OCI-LY7 (cell line): ENCODE results near the gene ZNF587B. TPM values are rescaled to one million over a fixed set of nuclear protein-coding genes. Genes with fewer than 3 reads are reported as not detected.
"Not testable (repeated sequence)": the region's sequence is repeated elsewhere in the genome, so short reads cannot be mapped to it uniquely, and the experiment has no call there.

Experiments
- BruUV-seq: library from RNA; stranded (reverse); fragments of 400-500 nt; replicated peaks from 2 replicates; lab custom pipeline; 2021; lab: Mats Ljungman, UMichigan
- CTCF ChIA-PET: fragments of 300-600 bp; sonication (Branson Sonifier 250); formaldehyde crosslinking; loops from one replicate; lab custom pipeline; 2022; ENCODE audit warnings: antibody characterized with exemption; ENCODE audit not compliant: unreplicated experiment; lab: Charles Lee
- POLR2A ChIA-PET: fragments of 300-600 bp; sonication (Branson Sonifier 250); formaldehyde crosslinking; loops from one replicate; lab custom pipeline; 2022; ENCODE audit warnings: antibody characterized with exemption; lab: Charles Lee
- DNase-seq: peaks from one replicate; pipeline ENCODE4 v3.0.0-alpha.2; 2015; ENCODE audit warnings: low spot score
- H2AFZ ChIP-seq: fragments of 200-600 bp; sonication (generic), shearing (Covaris generic); 2 replicates; pipeline ENCODE4 v1.6.1; 2014; ENCODE audit warnings: mild to moderate bottlenecking, antibody characterized with exemption, low read length, moderate library complexity
- H3K27ac ChIP-seq: fragments of 200-600 bp; sonication (generic); 2 replicates; pipeline ENCODE4 v1.5.1; 2014; ENCODE audit warnings: mixed run types, low read depth, mild to moderate bottlenecking, moderate library complexity, low read length, inconsistent platforms; ENCODE audit not compliant: poor library complexity, severe bottlenecking
- H3K36me3 ChIP-seq: fragments of 200-600 bp; sonication (generic); 2 replicates; pipeline ENCODE4 v1.6.1; 2014; ENCODE audit warnings: mild to moderate bottlenecking, antibody characterized with exemption, low read length, moderate library complexity, mixed read lengths; ENCODE audit not compliant: insufficient read depth
- H3K4me1 ChIP-seq: fragments of 200-600 bp; sonication (generic); 2 replicates; pipeline ENCODE4 v1.5.1; 2014; ENCODE audit warnings: mild to moderate bottlenecking, low read length; ENCODE audit not compliant: insufficient read depth, poor library complexity, severe bottlenecking
- H3K4me2 ChIP-seq: fragments of 200-600 bp; sonication (generic); 2 replicates; pipeline ENCODE4 v1.6.1; 2014; ENCODE audit warnings: mild to moderate bottlenecking, low read length
- H3K4me3 ChIP-seq: fragments of 200-600 bp; sonication (generic); 2 replicates; pipeline ENCODE4 v1.5.1; 2014; ENCODE audit warnings: mild to moderate bottlenecking, low read depth, low read length; ENCODE audit not compliant: poor library complexity, severe bottlenecking
- H3K79me2 ChIP-seq: fragments of 200-600 bp; sonication (generic); 2 replicates; pipeline ENCODE4 v1.6.1; 2016; ENCODE audit warnings: low read depth, mild to moderate bottlenecking, low read length, moderate library complexity, mixed read lengths; ENCODE audit not compliant: insufficient read depth
- H3K9me2 ChIP-seq: fragments of 200-600 bp; sonication (generic); 2 replicates; pipeline ENCODE4 v1.6.1; 2016; ENCODE audit warnings: mild to moderate bottlenecking, low read length, mixed read lengths; ENCODE audit not compliant: insufficient read depth
- H3K9me3 ChIP-seq: fragments of 200-600 bp; sonication (generic); 2 replicates; pipeline ENCODE4 v1.6.1; 2014; ENCODE audit warnings: mild to moderate bottlenecking, mixed run types, low read length, mixed read lengths
- H4K20me1 ChIP-seq: fragments of 200-600 bp; sonication (generic); 2 replicates; pipeline ENCODE4 v1.6.1; 2014; ENCODE audit warnings: mild to moderate bottlenecking, antibody characterized with exemption, low read length, moderate library complexity, mixed read lengths; ENCODE audit not compliant: insufficient read depth
- EZH2phosphoT487 ChIP-seq: fragments of 200-600 bp; sonication (generic); IDR thresholded peaks from 2 replicates; pipeline ENCODE4 v1.6.1; 2018; ENCODE audit warnings: low read depth, borderline replicate concordance, mild to moderate bottlenecking, mixed run types, antibody characterized with exemption, low read length, moderate library complexity, mixed read lengths
- intact Hi-C: fragments of 100-400 bp; cut with micrococcal nuclease; formaldehyde crosslinking; loops from one replicate; pipeline ENCODE4 v1.10.0; 2022; ENCODE audit not compliant: unreplicated experiment
- total RNA-seq, 2 experiments: library from RNA; depleted of rRNA in 1 of 2; stranded (reverse); fragments of >200 nt in 1 of 2; shearing (Covaris generic) in 1 of 2; gene quantifications; 2 replicates each; pipeline ENCODE4 v1.2.3, GENCODE V29; 2014 to 2022
- TF ChIP-seq, protein P1 (sequence below): fragments of 200-600 bp; sonication (generic); conservative IDR thresholded peaks from 2 replicates; pipeline ENCODE4 v1.5.1; 2014; ENCODE audit warnings: mild to moderate bottlenecking, antibody characterized with exemption, low read length, moderate library complexity, mixed read lengths

The ZNF587B gene
- total RNA-seq, 2 experiments from 2014 or later, result 20.2 to 25.8 TPM

DNA sequence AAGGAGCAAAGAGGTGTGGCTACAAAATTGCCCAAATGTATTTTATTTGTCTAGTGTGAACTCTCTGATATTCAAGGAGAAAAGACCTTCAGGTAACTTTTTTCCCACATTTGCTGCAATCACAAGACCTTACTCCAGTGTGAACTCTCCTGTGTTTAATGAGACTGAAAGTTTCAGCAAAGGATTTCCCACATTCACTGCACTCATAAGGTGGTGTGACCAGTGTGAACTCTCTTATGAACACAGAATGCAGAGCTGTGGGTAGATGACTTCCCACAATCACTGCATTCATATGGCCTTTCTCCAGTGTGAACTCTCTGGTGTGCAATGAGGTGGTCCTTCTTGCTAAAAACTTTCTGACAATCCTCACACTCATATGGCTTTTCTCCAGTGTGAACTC lies 42.4 kb downstream of the ZNF587B start:
- ChIA-PET CTCF (no interaction called here), POLR2A (no interaction called here)

DNA sequence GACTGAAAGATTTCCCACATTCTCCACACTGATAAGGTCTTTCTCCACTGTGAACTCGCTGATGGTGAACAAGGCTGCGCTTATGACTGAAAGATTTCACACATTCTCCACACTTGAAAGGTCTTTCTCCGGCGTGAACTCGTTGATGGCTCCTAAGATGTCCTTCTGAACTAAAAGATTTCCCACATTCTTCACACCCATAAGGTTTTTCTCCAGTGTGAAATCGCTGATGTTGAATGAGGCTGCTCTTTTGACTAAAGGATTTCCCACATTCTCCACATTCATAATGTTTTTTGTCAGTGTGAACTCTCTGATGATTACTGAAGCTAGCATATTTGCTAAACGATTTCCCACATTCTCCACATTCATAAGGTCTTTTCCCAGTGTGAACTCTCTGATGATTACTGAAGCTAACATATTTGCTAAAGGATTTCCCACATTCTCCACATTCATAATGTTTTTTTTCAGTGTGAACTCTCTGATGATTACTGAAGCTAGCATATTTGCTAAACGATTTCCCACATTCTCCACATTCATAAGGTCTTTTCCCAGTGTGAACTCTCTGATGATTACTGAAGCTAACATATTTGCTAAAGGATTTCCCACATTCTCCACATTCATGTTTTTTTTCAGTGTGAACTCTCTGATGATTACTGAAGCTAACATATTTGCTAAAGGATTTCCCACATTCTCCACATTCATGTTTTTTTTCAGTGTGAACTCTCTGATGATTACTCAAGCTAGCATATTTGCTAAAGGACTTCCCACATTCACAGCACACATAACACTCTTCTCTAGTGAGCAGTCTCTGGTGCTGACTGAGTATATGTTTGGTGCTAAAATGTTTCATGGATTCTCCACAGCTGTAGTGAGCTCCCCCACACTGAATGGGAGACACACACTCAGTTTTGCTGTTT lies 44.0 kb downstream of the ZNF587B start:
- H3K4me2 ChIP-seq, H3K9me2 ChIP-seq, CTCF ChIA-PET, H4K20me1 ChIP-seq, H2AFZ ChIP-seq, H3K4me1 ChIP-seq, H3K4me3 ChIP-seq, intact Hi-C loops, POLR2A ChIA-PET, H3K9me3 ChIP-seq, DNase-seq, H3K27ac ChIP-seq: not testable (repeated sequence)
- BruUV-seq, result TSS peak; percentile 29
- H3K79me2 ChIP-seq, result peaks cover 35% of the 10 kb centered on the region
- H3K36me3 ChIP-seq, result peaks cover 78% of the 10 kb centered on the region

More for the DNA sequence above, 42.4 kb downstream of the ZNF587B start:
- no peak overlapping the region for H2AFZ ChIP-seq
- TF ChIP-seq, protein P1, sequence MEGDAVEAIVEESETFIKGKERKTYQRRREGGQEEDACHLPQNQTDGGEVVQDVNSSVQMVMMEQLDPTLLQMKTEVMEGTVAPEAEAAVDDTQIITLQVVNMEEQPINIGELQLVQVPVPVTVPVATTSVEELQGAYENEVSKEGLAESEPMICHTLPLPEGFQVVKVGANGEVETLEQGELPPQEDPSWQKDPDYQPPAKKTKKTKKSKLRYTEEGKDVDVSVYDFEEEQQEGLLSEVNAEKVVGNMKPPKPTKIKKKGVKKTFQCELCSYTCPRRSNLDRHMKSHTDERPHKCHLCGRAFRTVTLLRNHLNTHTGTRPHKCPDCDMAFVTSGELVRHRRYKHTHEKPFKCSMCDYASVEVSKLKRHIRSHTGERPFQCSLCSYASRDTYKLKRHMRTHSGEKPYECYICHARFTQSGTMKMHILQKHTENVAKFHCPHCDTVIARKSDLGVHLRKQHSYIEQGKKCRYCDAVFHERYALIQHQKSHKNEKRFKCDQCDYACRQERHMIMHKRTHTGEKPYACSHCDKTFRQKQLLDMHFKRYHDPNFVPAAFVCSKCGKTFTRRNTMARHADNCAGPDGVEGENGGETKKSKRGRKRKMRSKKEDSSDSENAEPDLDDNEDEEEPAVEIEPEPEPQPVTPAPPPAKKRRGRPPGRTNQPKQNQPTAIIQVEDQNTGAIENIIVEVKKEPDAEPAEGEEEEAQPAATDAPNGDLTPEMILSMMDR, result no peak
- no peak for TF ChIP-seq EZH2phosphoT487
- no peak for DNase-seq
- H3K4me2 ChIP-seq, result no peak overlapping the region
- H3K9me2 ChIP-seq, result no peaks in the 10 kb centered on the region
- no peaks in the 10 kb centered on the region for H3K4me1 ChIP-seq
- H3K36me3 ChIP-seq, result peaks cover 80% of the 10 kb centered on the region
- BruUV-seq, result no TSS peak
- no peak overlapping the region for H3K4me3 ChIP-seq
- intact Hi-C loops, result no loop called here
- H4K20me1 ChIP-seq, result no peaks in the 10 kb centered on the region; the same call in 1 of the 2 replicates
- no peak overlapping the region for H3K27ac ChIP-seq
- H3K79me2 ChIP-seq, result peaks cover 27% of the 10 kb centered on the region; the same call in 1 of the 2 replicates
- H3K9me3 ChIP-seq, result no peaks in the 10 kb centered on the region

DNA sequence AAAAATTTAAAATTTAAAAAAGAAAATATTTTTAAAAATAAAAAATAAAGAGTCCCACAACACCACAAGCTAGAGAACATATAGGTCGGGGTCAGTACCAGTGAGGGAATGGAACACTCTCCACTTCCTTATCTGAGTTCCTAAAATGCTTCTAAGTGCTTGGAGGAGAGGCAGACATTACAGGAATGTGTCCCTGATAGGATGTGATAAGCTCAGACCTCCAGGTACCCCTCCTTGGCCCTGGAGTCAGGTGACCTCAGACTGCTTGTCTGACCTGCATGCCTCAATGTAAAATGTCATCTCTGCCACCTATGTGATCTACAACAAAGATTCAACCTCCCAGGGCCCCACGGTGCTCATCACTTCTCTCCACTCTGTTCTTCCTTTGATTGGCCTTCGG lies 55.9 kb downstream of the ZNF587B start:
- Histone ChIP-seq H3K9me2 (no peaks in the 10 kb centered on the region), H3K36me3 (peaks cover 52% of the 10 kb centered on the region), H4K20me1 (no peaks in the 10 kb centered on the region), H3K4me1 (peaks cover 13% of the 10 kb centered on the region), H3K79me2 (peaks cover 64% of the 10 kb centered on the region), H3K9me3 (no peaks in the 10 kb centered on the region), H3K4me3 (no peak overlapping the region), H2AFZ (no peak overlapping the region), H3K27ac (no peak overlapping the region), H3K4me2 (peak overlapping the region; percentile 17; the same call in 1 of the 2 replicates)
- ChIA-PET POLR2A (interaction anchor here (0.9 kb wide), 1 partner anchor 31 kb away, joined by 3 read pairs; no protein-coding TSS in a partner anchor), CTCF (no interaction called here)
- DNase-seq, result no peak
- TF ChIP-seq EZH2phosphoT487, result no peak
- TF ChIP-seq, protein P1, result no peak
- TSS peak; percentile 15 for BruUV-seq
- intact Hi-C loops, result no loop called here
